ENCODE measurements around the gene LCN6.
A peak's percentile ranks its signal among the peaks of the same experiment; 100 is the strongest.
"Not testable (repeated sequence)": the region's sequence is repeated elsewhere in the genome, so short reads cannot be mapped to it uniquely, and the experiment has no call there.

The LCN6 gene

DNA sequence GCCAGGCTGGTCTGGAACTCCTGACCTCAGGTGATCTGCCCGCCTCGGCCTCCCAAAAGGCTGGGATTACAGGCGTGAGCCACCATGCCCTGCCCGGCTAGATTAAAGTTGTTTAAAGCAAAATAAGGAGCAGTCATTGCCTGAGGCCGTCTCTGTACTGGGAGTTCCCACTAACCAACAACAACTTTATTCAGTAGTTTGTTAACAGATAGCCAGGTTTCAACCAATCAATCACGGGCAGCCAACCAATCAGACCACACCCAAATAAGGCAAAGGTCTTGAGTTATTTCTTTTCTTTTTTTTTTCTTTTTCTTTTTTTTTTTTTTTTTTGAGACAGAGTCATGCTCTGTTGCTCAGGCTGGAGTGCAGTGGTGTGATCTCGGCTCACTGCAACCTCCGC is 43.6 kb downstream of the LCN6 start:
- DNase-seq = not testable (repeated sequence)

DNA sequence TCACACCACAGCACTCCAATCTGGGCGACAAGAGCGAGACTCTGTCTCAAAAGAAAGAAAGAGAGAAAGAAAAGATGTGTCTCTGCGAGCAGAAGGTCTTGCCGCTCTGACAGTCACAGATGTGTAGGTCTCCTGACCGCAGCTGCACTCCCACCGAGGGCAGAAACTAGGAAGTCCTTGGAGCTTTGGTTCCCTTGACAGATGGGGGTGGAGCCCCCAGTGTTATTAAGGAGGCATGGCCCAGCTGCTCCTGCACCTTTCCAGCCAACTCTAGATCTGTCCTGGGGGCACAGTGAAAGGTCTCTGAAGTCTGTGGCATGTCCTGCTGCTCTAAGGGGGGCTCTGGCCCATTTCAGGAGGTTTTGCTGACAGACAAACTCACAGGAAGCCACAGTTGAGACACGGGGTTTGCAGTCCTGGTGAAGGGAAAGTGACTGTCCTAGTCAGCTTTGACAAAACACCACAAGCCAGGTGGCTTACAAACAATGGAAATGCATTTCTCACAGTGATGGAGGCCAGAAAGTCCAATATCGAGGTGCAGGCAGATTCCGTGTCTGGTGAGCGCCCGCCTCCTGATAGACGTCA is 45.0 kb downstream of the LCN6 start:
- no peak for DNase-seq

DNA sequence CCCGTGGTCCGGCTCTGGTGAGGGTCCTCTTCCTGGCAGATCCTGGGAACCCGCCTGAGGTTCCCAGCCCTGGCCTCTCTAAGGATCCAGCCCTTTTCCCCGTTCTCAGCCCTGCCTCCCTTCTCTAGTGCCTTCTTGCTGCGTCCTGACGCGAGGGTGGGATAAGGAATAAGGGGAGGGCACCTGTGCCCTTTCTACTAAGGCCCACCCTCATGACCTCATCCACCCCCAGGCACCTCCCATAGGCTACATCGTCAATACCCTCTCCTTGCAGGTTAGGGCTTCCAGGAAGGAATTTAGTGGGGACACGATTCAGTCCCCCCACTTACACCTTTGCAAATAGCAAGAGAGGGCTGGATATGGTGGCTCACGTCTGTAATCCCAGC is 46.7 kb downstream of the LCN6 start:
- no peak for DNase-seq

DNA sequence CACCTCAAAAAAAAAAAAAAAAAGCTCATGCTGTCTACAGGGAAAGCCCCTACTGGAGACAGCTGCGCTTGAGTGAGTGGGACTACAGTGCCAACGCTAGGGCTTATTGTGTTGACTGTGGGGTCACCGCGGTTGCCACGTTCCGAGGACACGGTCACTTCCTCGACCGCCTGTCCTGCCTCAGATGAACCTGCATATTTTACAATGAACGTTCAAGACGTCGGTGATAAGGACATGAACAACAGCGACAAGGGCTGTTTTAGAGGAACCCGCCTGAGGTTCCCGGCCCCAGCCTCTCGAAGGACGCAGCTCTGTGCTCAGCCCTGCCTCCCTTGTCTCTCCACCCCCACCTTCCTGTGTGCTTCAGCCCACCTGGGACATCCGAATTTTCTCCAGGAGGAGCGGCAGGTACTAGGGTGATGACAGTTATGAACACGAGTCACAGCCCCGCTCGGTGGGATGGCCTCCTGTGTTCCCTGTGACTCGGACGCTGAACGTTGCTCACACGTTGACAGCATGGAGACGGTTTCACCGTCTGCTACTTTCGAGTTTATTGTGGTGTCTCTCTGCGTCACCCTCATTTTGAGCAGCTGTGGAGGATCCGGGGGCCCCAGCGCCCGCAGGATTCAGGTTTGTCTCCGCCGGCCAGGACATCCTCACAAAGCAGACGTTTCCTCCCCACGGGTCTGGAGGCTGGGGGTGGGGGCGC is 47.2 kb downstream of the LCN6 start:
- no peak for DNase-seq

DNA sequence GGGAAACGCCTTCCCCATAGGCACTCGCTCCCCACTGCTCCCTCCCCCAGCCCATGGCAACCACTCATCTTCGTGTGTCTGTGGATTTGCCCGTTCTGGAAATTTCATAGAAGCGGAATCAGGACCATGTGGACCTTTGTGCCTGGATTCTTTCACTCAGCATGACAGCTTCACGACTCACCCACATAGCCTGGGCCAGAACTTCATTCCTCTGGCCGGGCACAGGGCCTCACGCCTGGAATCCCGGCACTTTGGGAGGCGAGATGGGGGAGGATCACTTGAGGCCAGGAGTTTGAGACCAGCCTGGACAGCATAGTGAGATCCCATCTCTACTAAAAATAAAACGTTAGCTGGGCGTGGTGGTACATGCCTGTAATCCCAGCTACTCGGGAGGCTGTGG is 48.0 kb downstream of the LCN6 start:
- no peak for DNase-seq

DNA sequence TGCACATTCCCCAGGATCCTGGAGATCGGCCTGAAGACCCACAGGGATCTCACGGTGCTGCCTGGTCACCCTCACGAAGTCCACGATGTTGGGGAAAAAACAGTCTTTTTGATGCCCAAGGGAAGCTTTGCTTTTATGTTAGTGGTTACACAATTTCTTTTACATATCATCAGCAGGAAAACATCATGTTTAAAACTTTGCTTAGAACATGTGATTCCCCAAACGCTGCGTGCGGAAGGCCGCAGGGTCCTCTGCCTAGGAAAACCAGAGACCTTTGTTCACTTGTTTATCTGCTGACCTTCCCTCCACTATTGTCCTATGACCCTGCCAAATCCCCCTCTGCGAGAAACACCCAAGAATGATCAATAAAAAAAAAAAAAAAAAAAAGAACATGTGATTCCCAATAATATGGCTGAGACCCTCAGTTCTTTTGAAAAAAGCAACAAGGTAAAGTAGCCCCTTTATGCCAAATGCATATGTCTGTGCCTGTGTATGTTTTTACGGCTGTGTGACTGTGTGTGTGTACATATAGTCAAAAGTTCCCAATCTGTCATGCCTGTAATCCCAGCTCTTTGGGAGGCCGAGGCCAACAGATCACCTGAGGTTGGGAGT is 49.6 kb downstream of the LCN6 start:
- no peak for DNase-seq

DNA sequence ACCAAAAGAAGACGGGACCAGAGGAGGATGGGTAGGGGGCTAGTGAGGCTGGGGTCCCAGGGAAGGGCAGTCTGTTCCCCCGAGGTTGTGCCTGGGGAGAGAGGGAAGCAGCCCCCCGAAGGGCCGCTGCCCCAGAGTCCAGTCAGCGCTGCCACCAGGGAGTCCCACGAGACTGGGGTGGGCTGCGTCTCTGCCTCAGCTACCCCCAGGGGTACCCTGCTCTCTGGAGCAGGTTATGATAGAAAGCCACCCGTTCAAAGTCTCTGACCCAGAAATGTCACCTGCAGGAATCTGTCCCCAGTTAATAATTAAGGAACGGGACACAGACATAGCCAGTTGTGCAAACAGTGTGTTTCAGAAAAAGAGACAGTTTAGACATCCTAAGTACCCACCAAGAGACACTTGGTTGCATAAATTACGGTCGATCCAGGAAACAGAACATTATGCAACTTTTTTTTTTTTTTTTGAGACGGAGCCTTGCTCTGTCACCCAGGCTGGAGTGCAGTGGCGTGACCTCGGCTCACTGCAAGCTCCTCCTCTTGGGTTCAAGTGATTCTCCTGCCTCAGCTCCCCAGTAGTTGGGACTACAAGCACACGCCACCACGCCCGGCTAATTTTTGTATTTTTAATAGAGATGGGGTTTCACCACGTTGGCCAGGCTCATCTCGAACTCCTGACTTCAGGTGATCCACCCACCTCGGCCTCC is 50.4 kb downstream of the LCN6 start:
- no peak for DNase-seq

DNA sequence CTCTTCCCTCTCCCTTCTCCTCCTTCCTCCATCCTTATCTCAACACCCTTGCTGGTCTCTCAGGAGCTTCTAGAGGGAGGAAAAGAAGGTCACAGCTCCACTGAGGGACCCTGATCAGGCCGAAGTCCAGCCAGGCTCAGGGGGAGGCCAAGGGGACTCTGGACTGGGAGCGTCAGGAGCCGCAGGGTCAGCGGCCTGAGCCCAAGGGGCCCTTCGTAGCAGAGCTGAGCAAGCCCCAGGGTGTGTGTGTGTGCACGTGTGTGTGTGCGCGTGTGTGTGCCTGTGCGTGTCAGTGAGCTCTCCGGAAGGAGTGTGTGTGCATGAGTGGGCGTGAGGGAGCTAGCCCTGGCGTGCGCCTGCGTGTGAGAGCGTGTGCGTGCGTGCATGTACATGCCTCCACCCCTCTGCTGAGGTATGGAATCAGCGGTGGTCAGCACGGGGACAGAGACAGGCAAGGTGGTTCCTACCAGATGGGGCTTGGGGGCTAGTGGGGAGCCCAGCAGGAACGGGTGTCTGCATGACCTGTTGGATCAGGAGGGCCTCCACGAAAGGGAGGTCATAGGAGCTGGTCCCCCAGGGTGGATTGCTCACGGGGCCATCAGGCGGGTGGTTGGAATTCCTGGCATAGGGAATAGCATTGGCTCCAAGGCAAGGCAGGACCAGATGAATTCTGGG is 51.0 kb downstream of the LCN6 start:
- no peak for DNase-seq

DNA sequence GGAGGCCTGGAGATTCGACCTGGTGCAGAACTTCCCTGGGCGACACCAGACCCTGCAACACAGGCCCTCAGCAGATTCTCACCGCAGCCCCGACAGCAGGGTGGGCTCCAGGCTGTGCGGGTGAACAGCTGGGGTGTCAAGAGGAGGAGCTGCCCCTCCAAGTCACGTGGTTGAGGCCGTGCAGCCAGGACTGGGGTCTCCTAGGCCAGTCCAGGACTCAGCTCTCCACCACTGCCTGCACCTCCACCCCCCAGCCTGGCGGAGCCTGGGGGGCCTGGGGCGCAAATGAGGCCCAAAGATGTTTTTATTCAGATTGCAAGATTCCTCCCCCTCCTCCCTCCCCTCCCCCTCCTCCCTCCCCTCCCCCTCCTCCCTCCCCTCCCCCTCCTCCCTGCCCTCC is 51.8 kb downstream of the LCN6 start:
- no peak for DNase-seq

DNA sequence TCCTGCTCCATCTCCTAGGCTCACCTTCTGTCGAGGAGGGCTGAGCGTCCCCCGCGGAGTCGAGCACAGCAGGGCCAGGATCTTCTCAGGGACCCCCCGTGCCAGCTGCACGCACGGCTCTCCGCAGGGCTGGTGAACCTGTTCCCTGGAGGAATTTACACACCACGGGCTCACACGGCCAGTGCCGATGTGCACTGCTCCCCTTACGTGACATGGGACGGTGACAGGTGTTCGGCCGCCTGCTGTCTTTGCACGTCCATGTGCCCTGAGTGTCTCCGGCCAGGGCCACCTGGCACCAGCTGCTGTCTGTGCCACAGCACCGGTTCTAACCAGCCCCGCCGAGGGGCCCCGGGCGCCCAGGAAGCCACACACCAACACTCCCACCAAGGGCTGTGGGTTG is 52.4 kb downstream of the LCN6 start:
- peak; percentile 50 for DNase-seq

DNA sequence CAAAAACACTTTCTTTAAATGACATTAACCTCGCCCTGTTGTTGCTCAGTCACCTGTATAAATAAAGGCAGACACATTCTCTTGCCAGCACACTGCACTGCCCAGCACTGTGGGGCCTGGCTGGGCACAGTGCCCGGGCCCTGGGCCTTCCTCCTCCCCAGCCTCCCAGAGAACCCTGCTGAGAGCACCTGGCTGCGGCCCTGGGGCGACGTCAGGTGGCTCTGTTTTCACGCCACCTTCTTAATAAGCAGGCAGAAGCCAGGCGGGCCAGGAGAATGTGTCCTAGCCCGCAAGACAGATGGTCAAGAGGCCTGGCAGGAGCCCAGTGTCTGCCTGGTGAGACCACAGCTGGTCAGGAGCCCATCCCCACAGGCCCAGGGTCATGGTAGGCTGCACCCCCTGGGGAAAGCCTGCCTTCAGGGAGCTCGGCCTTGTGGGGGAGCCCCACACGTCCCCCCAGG is 52.9 kb downstream of the LCN6 start:
- peak; percentile 92 for DNase-seq

DNA sequence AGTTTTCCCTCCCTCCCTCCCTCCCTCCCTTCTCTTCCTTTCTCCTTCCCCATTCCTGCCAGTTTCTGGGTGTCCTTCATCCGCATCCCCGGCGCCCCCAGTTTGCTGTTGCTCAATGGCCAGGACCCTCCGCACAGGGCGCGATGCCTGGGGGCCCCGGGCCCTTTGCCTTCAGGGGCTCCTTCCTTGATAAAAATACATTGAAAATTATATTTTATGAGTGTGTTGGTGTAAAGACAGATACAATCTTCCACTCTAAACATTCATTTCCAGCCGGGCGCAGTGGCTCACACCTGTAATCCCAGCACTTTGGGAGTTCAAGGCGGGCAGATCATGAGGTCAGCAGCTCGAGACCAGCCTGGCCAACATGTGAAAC is 53.5 kb downstream of the LCN6 start:
- DNase-seq = no peak

DNA sequence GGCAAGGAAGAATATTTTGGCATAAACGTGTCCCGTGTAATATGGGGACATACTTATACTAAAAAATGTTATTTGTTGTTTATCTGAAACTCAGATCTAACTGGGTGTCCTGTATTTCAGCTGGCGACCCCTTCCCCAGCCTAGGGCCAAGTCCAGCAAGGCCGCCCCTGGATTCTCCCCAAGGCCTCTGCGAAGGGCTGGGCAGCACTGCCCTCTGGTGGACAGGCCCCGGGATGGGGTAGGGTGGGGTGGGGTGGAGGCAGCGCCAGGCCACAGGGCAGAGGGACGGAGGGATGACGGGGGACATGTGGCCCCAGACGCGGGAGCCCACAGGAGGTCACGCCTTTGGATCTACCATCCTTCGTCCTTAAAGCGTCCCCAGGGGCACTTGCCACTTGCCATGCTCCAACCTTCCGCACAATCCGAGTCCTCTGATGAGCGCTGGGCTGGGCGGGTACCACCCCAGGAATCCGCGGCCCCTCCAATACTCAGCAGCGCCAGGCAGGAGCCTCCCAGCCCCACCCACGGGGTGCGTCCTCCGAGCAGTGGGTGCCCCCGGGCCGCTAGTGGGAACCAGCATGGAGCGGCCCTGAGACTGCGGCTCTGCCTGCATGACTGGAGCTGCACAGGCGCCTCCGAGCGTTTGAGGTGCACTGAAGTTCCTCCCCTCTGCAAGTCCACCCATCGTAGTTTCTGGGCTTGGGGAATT is 54.0 kb downstream of the LCN6 start:
- DNase-seq = no peak
